GM12874 (cell line): Measurements from ENCODE around the gene ZNF107.

Experiments used
- TF ChIP-seq, protein P1 (sequence below): IDR thresholded peaks from 2 replicates; pipeline ENCODE4 v1.5.1; 2011; ENCODE audit warnings: low read depth, mild to moderate bottlenecking, control low read depth, low read length, moderate library complexity; ENCODE audit not compliant: insufficient read depth

The ZNF107 gene

DNA sequence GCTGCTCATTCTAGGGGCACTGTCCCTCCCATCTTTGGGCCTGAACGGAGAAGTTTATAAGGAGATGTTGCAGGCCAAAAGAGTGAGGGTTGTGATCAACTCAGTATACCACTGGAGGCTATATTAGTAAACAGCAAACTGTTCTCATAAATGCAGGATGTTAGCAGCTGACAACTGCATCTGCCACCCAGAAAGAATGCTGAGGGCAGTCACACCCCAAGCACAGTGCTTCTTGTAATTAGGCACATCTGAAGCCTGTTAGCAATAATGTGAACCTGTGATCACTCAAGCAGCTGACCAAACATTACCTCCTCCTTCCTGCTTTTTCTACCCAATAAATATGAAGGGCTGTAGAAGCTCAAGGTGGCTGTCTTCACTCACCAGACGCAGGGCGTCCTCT, 89.9 kb downstream of the ZNF107 start:
- TF ChIP-seq, protein P1, sequence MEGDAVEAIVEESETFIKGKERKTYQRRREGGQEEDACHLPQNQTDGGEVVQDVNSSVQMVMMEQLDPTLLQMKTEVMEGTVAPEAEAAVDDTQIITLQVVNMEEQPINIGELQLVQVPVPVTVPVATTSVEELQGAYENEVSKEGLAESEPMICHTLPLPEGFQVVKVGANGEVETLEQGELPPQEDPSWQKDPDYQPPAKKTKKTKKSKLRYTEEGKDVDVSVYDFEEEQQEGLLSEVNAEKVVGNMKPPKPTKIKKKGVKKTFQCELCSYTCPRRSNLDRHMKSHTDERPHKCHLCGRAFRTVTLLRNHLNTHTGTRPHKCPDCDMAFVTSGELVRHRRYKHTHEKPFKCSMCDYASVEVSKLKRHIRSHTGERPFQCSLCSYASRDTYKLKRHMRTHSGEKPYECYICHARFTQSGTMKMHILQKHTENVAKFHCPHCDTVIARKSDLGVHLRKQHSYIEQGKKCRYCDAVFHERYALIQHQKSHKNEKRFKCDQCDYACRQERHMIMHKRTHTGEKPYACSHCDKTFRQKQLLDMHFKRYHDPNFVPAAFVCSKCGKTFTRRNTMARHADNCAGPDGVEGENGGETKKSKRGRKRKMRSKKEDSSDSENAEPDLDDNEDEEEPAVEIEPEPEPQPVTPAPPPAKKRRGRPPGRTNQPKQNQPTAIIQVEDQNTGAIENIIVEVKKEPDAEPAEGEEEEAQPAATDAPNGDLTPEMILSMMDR: no peak

DNA sequence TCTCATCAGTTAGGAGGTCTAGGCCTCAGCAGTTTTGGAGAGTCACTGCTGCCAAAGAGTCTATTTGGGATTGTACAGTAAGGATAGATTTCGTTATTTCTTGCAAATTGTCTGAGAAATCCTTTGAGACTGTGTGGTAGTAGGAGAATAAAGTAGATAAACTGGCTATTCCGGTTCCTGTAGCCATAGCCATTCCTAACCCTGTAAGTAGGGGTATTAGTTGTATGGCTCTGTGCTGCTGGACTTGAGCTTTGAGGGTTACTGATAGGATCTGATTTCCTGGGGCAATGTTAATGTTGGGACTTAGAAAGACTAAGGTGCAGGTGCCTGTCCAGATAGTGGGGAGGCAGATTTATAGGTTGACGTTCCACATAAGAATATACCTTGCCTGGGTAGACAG, 92.2 kb downstream of the ZNF107 start:
- TF ChIP-seq, protein P1: no peak
